Testis (tissue), 3 donors: ENCODE data around the gene RAP1GDS1. TPM values are rescaled to one million over a fixed set of nuclear protein-coding genes. Genes with fewer than 3 reads are reported as not detected.
"Not testable (repeated sequence)": the region's sequence is repeated elsewhere in the genome, so short reads cannot be mapped to it uniquely, and the experiment has no call there.

Source experiments
- DNase-seq: peaks from one replicate; pipeline ENCODE4 v3.0.0-alpha.2; 2019
- H3K27ac ChIP-seq, 2 donors: fragments of 200-600 bp; sonication (generic); one replicate each; pipeline ENCODE4 v1.5.1; 2019
- H3K27me3 ChIP-seq: fragments of 200-600 bp; sonication (generic); one replicate; pipeline ENCODE4 v1.5.1; 2019
- H3K36me3 ChIP-seq: fragments of 200-600 bp; sonication (generic); one replicate; pipeline ENCODE4 v1.5.1; 2017; ENCODE audit warnings: low read depth; ENCODE audit errors: missing control alignments
- H3K4me1 ChIP-seq: fragments of 200-600 bp; sonication (generic); one replicate; pipeline ENCODE4 v1.5.1; 2019
- H3K4me3 ChIP-seq, 2 donors: fragments of 200-600 bp; sonication (generic); one replicate each; pipeline ENCODE4 v1.5.1; 2017 to 2019
- H3K9me3 ChIP-seq: fragments of 200-600 bp; sonication (generic); one replicate; pipeline ENCODE4 v1.5.1; 2017
- POLR2A ChIP-seq: fragments of 450-650 bp; IDR thresholded peaks from one replicate; pipeline ENCODE4 v1.6.1; 2017; ENCODE audit warnings: antibody characterized with exemption, mild to moderate bottlenecking, moderate library complexity
- WGBS, 2 donors: methylation state at CpG; one replicate each; pipeline ENCODE4 v1.1.5; 2018; 5-methylcytosine and 5-hydroxymethylcytosine counted together
- intact Hi-C: fragments of 100-400 bp; cut with DNase I; formaldehyde crosslinking; loops from one replicate; pipeline ENCODE4 v1.15.1; 2023; ENCODE audit warnings: low total_unique reads
- polyA plus RNA-seq: library from polyadenylated mRNA; stranded (reverse); fragments of 350-450 nt; fragmentation: Illumina TruSeq; extraction: RNeasy Lipid Tissue Mini Kit (QIAGEN cat#74804); gene quantifications from one replicate; pipeline ENCODE4 v1.2.3, GENCODE V29; 2014; ENCODE audit warnings: low read depth, low replicate concordance; ENCODE audit not compliant: insufficient read depth
- total RNA-seq, 2 donors: library from RNA; depleted of rRNA; stranded (reverse); fragments of >200 nt; gene quantifications; one replicate each; pipeline ENCODE4 v1.2.3, GENCODE V29; 2016
- TF ChIP-seq, protein P1 (sequence below), 3 experiments: fragments of 450-650 bp in 2 of 3; fragments of 200-600 bp in 1 of 3; sonication (generic) in 1 of 3; IDR thresholded peaks; one replicate each; pipeline ENCODE4 v1.5.1; 2016 to 2019; ENCODE audit warnings: antibody characterized with exemption in 3 of 3, mild to moderate bottlenecking in 2 of 3, moderate library complexity in 1 of 3

Gene RAP1GDS1
- total and polyA plus RNA-seq, 3 donors from 2014 or later, result 34.2 to 38.0 (median 37.2) TPM

DNA sequence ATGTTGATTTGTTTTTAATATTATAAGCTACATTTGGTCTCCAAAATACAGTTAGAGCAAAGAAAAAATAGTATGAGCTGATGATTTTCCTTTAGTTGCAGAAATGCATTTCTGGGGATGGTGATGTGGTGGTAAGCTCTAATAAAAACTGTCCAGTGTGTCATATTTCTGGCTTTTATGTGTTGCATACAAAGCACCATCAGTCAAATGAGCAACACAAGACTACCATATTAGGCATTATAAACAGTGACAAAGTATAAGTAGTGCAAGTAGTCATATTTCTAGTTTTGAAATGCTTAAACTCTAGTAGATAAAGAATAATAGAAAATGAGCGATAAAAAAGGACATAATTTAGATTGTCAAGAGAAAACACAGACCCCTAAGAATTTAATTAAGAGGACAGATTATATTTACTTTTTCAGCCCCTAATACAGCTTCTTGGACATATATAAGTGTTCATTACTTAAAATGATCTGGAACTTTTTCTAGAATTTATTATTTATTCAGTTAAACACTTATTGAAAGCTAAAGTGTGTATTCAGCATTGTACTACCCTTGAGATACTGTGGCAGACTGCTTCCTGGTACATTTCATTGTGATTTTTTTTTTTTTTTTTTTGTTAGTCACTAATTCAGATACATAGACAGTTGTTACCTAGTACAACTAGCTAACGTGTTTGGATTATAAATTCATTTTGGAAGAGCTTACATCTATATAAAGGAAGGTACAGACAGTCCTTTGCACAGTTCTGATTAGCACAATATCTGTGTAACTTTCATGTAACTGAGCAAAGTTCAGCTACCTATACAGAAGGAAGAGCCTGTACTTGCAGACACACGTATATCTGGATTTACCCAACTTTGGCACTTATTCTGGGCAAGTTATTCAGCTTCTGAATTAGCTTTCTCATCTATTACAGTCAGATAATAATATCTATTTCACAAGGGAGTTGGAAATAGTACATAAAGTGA is 22.3 kb downstream of the RAP1GDS1 start:
- intact Hi-C loops, result no loop called here
- 54 to 72% methylated on average over 3 of the region's 3 CpGs for WGBS, 2 donors
- Histone ChIP-seq H3K4me1 (no peaks in the 10 kb centered on the region), H3K36me3 (no peaks in the 10 kb centered on the region), H3K27ac (no peak overlapping the region), H3K4me3 (no peak overlapping the region), H3K9me3 (no peaks in the 10 kb centered on the region), H3K27me3 (no peaks in the 10 kb centered on the region)
- no peak for DNase-seq
- TF ChIP-seq POLR2A, result no peak
- TF ChIP-seq, protein P1, sequence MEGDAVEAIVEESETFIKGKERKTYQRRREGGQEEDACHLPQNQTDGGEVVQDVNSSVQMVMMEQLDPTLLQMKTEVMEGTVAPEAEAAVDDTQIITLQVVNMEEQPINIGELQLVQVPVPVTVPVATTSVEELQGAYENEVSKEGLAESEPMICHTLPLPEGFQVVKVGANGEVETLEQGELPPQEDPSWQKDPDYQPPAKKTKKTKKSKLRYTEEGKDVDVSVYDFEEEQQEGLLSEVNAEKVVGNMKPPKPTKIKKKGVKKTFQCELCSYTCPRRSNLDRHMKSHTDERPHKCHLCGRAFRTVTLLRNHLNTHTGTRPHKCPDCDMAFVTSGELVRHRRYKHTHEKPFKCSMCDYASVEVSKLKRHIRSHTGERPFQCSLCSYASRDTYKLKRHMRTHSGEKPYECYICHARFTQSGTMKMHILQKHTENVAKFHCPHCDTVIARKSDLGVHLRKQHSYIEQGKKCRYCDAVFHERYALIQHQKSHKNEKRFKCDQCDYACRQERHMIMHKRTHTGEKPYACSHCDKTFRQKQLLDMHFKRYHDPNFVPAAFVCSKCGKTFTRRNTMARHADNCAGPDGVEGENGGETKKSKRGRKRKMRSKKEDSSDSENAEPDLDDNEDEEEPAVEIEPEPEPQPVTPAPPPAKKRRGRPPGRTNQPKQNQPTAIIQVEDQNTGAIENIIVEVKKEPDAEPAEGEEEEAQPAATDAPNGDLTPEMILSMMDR (IDR thresholded peaks at IDR 0.05), result no peak

DNA sequence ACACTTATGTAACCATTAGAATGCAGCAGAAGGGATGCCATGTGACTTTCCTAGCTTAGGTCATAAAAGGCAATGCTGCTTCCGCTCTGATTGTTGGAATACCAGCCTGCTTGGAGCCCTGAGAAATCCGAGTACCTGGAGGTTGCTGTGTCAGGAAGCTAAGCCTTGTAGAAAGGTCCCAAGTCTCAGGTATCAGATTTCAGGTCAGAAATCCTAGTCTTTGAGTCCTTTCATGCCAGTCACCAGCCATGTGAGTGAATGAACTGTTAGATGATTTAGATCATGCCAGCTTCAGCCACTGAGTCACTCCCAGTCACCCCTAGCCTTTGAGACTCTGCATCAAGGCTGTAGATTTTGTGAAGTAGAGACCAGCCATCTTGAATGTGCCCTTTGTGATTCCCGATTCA is 23.5 kb downstream of the RAP1GDS1 start:
- Histone ChIP-seq H3K27ac (no peak overlapping the region), H3K4me3 (no peak overlapping the region), H3K27me3 (no peaks in the 10 kb centered on the region), H3K9me3 (no peaks in the 10 kb centered on the region), H3K4me1 (no peaks in the 10 kb centered on the region), H3K36me3 (no peaks in the 10 kb centered on the region)
- no peak for DNase-seq
- intact Hi-C loops, result no loop called here
- TF ChIP-seq, protein P1 (IDR thresholded peaks at IDR 0.05), result no peak
- WGBS, 2 donors, result 95% methylated on average over 3 of the region's 3 CpGs

DNA sequence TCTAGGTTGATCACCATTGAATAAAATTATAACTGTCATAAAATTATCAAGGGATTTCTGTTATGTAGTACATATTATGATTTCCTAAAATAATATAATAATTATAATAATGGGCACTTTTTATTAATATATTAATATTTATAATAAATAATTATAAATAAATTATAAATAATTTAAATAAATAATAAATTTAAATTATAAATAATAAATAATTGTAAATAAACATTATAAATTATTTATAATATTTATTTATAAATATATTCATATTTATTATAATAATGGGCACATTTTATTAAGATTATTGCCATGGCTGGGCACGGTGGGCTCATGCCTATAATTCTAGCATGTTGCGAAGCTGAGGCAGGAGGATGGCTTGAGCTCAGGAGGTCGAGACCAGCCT is 24.5 kb downstream of the RAP1GDS1 start:
- Histone ChIP-seq H3K27ac (no peak overlapping the region), H3K27me3 (no peaks in the 10 kb centered on the region), H3K4me1 (no peaks in the 10 kb centered on the region), H3K4me3 (no peak overlapping the region), H3K36me3 (no peaks in the 10 kb centered on the region), H3K9me3 (no peaks in the 10 kb centered on the region)
- 97 to 98% methylated on average over 3 of the region's 3 CpGs for WGBS, 2 donors
- no peak for TF ChIP-seq POLR2A
- TF ChIP-seq, protein P1 (IDR thresholded peaks at IDR 0.05), result no peak
- DNase-seq, result no peak
- intact Hi-C loops, result no loop called here

DNA sequence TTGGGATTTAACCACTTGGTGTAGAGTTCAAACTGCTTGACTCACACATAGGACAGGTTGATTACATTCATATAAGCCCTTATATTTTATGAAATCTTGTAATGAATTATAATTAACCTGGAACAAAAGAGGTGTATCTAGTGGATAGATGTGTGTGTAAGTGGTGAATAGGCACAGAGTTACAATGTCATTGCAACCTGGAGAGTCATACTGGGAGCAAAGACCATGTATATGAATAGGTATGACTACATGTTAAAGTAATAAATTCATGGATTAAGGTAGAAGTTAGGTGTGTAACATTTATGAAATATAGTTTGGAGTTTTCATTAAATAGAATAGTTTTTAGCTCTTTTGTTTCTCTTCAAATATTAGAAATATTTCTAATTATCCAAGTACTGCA is 26.1 kb downstream of the RAP1GDS1 start:
- H3K27ac ChIP-seq, result no peak overlapping the region
- DNase-seq, result no peak
- no peaks in the 10 kb centered on the region for H3K9me3 ChIP-seq
- no peak overlapping the region for H3K4me3 ChIP-seq
- H3K4me1 ChIP-seq, result no peaks in the 10 kb centered on the region
- no peaks in the 10 kb centered on the region for H3K27me3 ChIP-seq
- intact Hi-C loops, result no loop called here
- H3K36me3 ChIP-seq, result no peaks in the 10 kb centered on the region
- TF ChIP-seq, protein P1 (IDR thresholded peaks at IDR 0.05), result no peak
- no peak for TF ChIP-seq POLR2A

DNA sequence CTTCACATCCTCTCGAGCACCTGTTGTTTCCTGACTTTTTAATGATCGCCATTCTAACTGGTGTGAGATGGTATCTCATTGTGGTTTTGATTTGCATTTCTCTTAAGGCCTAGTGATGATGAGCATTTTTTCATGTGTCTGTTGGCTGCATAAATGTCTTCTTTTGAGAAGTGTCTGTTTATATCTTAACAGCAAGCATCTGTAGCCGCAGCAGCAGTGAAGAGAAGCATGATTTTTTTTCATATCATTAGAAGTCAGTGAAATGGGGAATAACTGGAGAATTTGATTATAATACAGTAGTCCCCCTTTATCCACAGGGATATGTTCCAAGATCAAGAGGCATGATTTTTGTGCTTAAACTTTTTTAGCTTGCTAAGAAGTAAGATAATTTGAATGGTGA is 27.5 kb downstream of the RAP1GDS1 start:
- WGBS, 2 donors, result 91 to 99% methylated on average over 3 of the region's 3 CpGs
- intact Hi-C loops, H3K27ac ChIP-seq, DNase-seq, H3K4me1 ChIP-seq, H3K4me3 ChIP-seq, H3K36me3 ChIP-seq, H3K27me3 ChIP-seq, H3K9me3 ChIP-seq: not testable (repeated sequence)
